Fibroblast of lung (primary cell): Measurements from ENCODE around the gene REM1. TPM values are rescaled to one million over a fixed set of nuclear protein-coding genes. Genes with fewer than 3 reads are reported as not detected.

Source experiments
- DNase-seq, 2 donors: peaks; one replicate each; pipeline versions ENCODE4 v3.0.0 to v3.0.0-alpha.2; 2010; ENCODE audit warnings: low read depth in 2 of 2
- H2AFZ ChIP-seq: 2 replicates; pipeline ENCODE4 v1.5.1; 2012; ENCODE audit warnings: low read length, control low read depth, inconsistent platforms
- H3K27ac ChIP-seq: 2 replicates; pipeline ENCODE4 v1.5.1; 2011; ENCODE audit warnings: low read length, control low read depth; ENCODE audit not compliant: insufficient read depth
- H3K27me3 ChIP-seq: 2 replicates; pipeline ENCODE4 v1.5.1; 2011; ENCODE audit warnings: mild to moderate bottlenecking, low read length; ENCODE audit not compliant: control insufficient read depth, insufficient read depth
- H3K36me3 ChIP-seq: 2 replicates; pipeline ENCODE4 v1.5.1; 2011; ENCODE audit warnings: low read length; ENCODE audit not compliant: control insufficient read depth, insufficient read depth
- H3K4me1 ChIP-seq: 2 replicates; pipeline ENCODE4 v1.5.1; 2011; ENCODE audit warnings: low read length; ENCODE audit not compliant: control insufficient read depth, insufficient read depth; ENCODE audit errors: extremely low read depth
- H3K4me2 ChIP-seq: 2 replicates; pipeline ENCODE4 v1.5.1; 2011; ENCODE audit warnings: low read length, control low read depth; ENCODE audit not compliant: insufficient read depth; ENCODE audit errors: extremely low read depth
- H3K4me3 ChIP-seq, 4 experiments: fragments of 200-600 bp in 1 of 4; sonication (generic) in 1 of 4; replicated peaks in 1 of 4; 2 replicates each; pipeline ENCODE4 v1.5.1; 2011 to 2016; ENCODE audit warnings: low read length in 4 of 4, low read depth in 3 of 4, mild to moderate bottlenecking in 3 of 4, control low read depth in 2 of 4, inconsistent platforms in 1 of 4, mixed read lengths in 1 of 4; ENCODE audit not compliant: insufficient read depth in 1 of 4; ENCODE audit errors: control extremely low read depth in 1 of 4
- H3K79me2 ChIP-seq: 2 replicates; pipeline ENCODE4 v1.5.1; 2012; ENCODE audit warnings: mild to moderate bottlenecking, low read length, inconsistent platforms; ENCODE audit not compliant: control insufficient read depth, insufficient read depth
- H3K9ac ChIP-seq: 2 replicates; pipeline ENCODE4 v1.5.1; 2011; ENCODE audit warnings: mild to moderate bottlenecking, low read length, control low read depth; ENCODE audit not compliant: insufficient read depth
- H3K9me3 ChIP-seq: 2 replicates; pipeline ENCODE4 v1.5.1; 2012; ENCODE audit warnings: low read depth, low read length; ENCODE audit not compliant: control insufficient read depth, insufficient read depth
- H4K20me1 ChIP-seq: 2 replicates; pipeline ENCODE4 v1.5.1; 2011; ENCODE audit warnings: low read length; ENCODE audit not compliant: control insufficient read depth, insufficient read depth; ENCODE audit errors: extremely low read depth
- EZH2 ChIP-seq: IDR thresholded peaks from 2 replicates; pipeline ENCODE4 v1.5.1; 2012; ENCODE audit warnings: low read length, control low read depth, mild to moderate bottlenecking; ENCODE audit errors: missing control alignments
- polyA plus RNA-seq, 2 donors: library from polyadenylated mRNA; depleted of rRNA in 1 of 2; stranded (reverse) in 1 of 2; unstranded in 1 of 2; fragments of >200 nt; gene quantifications; 2 replicates each; pipeline ENCODE4 v1.2.1, GENCODE V29; 2011 to 2012; ENCODE audit warnings: missing spikeins in 1 of 2
- total RNA-seq: library from RNA; depleted of rRNA; stranded (reverse); fragments of >200 nt; gene quantifications from 2 replicates; pipeline ENCODE4 v1.2.1, GENCODE V29; 2014
- TF ChIP-seq, protein P1 (sequence below), 2 donors: IDR thresholded peaks in 1 of 2; conservative IDR thresholded peaks in 1 of 2; 1 replicate in 1 of 2; 2 replicates in 1 of 2; pipeline ENCODE4 v1.5.1; 2011 to 2012; ENCODE audit warnings: low read length in 2 of 2, control low read depth in 1 of 2, inconsistent platforms in 1 of 2, low read depth in 1 of 2, mild to moderate bottlenecking in 1 of 2

REM1 gene
- total and polyA plus RNA-seq, 2 donors (not counting 1 experiment from before 2014, with no cell fraction given) = not detected

DNA sequence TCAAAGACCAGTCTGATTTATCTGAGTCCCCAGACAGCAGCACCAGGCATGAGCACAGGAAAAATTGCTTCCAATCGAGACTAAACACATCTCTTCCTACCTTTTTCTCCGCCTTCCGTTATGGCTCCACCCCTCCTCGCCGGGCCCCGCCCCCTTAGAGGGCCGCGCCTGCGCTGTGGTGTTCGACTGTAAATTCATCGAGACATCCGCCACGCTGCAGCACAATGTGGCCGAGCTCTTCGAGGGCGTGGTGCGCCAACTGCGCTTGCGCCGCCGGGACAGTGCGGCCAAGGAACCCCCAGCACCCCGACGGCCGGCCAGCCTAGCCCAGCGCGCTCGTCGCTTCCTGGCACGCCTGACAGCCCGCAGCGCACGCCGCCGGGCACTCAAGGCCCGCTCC lies 8.9 kb downstream of the REM1 start:
- H3K4me3 ChIP-seq = no peak overlapping the region
- H2AFZ ChIP-seq = no peak overlapping the region
- H3K36me3 ChIP-seq = no peaks in the 10 kb centered on the region
- TF ChIP-seq, protein P1, sequence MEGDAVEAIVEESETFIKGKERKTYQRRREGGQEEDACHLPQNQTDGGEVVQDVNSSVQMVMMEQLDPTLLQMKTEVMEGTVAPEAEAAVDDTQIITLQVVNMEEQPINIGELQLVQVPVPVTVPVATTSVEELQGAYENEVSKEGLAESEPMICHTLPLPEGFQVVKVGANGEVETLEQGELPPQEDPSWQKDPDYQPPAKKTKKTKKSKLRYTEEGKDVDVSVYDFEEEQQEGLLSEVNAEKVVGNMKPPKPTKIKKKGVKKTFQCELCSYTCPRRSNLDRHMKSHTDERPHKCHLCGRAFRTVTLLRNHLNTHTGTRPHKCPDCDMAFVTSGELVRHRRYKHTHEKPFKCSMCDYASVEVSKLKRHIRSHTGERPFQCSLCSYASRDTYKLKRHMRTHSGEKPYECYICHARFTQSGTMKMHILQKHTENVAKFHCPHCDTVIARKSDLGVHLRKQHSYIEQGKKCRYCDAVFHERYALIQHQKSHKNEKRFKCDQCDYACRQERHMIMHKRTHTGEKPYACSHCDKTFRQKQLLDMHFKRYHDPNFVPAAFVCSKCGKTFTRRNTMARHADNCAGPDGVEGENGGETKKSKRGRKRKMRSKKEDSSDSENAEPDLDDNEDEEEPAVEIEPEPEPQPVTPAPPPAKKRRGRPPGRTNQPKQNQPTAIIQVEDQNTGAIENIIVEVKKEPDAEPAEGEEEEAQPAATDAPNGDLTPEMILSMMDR (conservative IDR thresholded peaks at IDR 0.05 in 1 of 2, IDR thresholded peaks at IDR 0.05 in 1 of 2; ENCODE audit: low read depth in 1 of 2, low read length in 2 of 2) = no peak
- TF ChIP-seq EZH2 = no peak
- H3K27ac ChIP-seq = no peak overlapping the region
- no peaks in the 10 kb centered on the region for H3K79me2 ChIP-seq
- H3K27me3 ChIP-seq = peaks cover 10% of the 10 kb centered on the region
- H3K4me1 ChIP-seq = no peaks in the 10 kb centered on the region
- no peaks in the 10 kb centered on the region for H3K9me3 ChIP-seq
- H3K4me2 ChIP-seq = no peak overlapping the region
- H4K20me1 ChIP-seq = no peaks in the 10 kb centered on the region
- no peak overlapping the region for H3K9ac ChIP-seq
- peak in 1 of 2 donors; percentile 16 for DNase-seq

DNA sequence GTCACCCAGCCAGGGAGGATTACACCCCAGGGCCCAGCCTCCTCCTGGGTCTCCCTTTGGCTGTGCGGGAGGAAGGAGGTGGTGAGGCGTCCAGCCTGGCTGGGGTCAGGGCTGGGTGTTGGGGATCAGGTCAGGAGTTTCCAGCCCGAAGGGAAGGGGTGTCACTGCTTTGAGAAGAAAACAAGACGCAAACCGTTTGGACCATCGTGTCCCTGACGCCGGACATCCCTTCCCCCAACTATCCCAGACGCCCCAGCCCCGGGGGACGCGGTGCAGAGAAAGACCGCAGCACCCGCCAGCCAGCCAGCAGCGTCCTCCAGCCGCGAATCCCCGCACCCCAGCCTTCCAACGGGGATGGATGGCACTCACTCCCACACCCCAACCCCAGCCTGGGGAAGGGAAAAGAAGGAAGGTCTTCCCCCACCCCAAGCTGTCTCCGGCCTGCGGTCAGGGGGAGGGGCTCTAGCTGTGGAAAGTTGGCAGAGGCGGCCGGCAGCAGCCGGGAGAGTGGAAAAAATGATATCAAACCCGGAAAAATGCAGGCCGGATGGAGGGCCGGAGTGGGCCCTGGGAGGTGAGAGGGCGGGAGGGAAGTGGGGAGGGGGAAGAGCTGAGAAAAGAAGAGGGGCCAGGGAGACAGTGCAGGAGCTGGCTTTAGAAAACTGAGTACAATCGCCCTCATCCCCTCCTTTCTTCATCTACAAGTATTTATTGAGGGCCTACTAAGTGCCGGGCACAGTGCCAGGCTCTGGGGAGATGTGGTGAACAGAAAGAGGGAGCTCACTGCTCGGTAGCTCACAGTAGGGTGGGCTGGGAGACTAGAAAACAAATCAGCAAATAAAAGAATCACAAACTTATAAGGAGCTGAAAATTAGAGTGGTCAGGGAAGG lies 10.6 kb downstream of the REM1 start:
- H3K9me3 ChIP-seq = no peaks in the 10 kb centered on the region
- no peak overlapping the region for H3K9ac ChIP-seq
- H4K20me1 ChIP-seq = no peaks in the 10 kb centered on the region
- peak overlapping the region in 2 of 4 experiments; percentile 28 to 39 for H3K4me3 ChIP-seq
- H3K27ac ChIP-seq = no peak overlapping the region
- DNase-seq = peak; percentile 36 to 75
- H3K4me2 ChIP-seq = peak overlapping the region; percentile 3
- no peaks in the 10 kb centered on the region for H3K4me1 ChIP-seq
- H3K79me2 ChIP-seq = no peaks in the 10 kb centered on the region
- H2AFZ ChIP-seq = peak overlapping the region; percentile 38
- no peaks in the 10 kb centered on the region for H3K36me3 ChIP-seq
- TF ChIP-seq, protein P1 (conservative IDR thresholded peaks at IDR 0.05 in 1 of 2, IDR thresholded peaks at IDR 0.05 in 1 of 2; ENCODE audit: low read depth in 1 of 2, low read length in 2 of 2) = no peak
- no peak for TF ChIP-seq EZH2
- peaks cover 10% of the 10 kb centered on the region for H3K27me3 ChIP-seq

DNA sequence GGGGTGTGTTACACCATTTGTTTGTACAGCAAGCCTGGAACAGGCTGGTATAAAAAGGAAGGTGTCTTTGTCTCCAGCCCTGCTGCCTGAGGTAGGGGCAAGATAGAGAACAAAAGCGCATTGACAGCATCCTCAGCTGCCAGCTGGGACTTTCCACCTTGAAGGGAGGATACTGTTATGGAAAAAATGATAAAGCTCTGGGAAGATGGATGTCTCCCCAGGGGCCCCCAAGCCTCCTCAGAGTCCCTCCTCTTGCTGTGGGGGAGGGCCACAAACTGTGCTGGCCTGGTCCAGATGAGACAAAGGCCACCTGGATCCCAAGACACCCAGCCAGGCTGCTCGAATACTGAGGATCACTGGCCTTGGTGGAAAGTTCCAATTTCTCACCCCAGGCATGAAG lies 13.0 kb downstream of the REM1 start:
- Histone ChIP-seq H4K20me1 (no peaks in the 10 kb centered on the region), H3K4me2 (no peak overlapping the region), H3K27me3 (peaks cover 10% of the 10 kb centered on the region), H3K4me3 (no peak overlapping the region), H3K9ac (no peak overlapping the region), H3K9me3 (no peaks in the 10 kb centered on the region), H3K79me2 (no peaks in the 10 kb centered on the region), H3K4me1 (no peaks in the 10 kb centered on the region), H3K36me3 (no peaks in the 10 kb centered on the region), H2AFZ (no peak overlapping the region), H3K27ac (no peak overlapping the region)
- no peak for TF ChIP-seq EZH2
- TF ChIP-seq, protein P1 (conservative IDR thresholded peaks at IDR 0.05 in 1 of 2, IDR thresholded peaks at IDR 0.05 in 1 of 2; ENCODE audit: low read depth in 1 of 2, low read length in 2 of 2) = no peak
- DNase-seq = no peak
